DND-41 (cell line): Measurements from ENCODE around the gene NPC1.

Experiments used
- ATAC-seq: fragments of 200-7000 bp; cut with Tn5 transposase; 3 replicates; pipeline ENCODE4 v1.9.1; 2021; ENCODE audit warnings: low read depth; ENCODE audit not compliant: insufficient read depth
- DNase-seq: peaks from one replicate; pipeline ENCODE4 v3.0.0-alpha.2; 2020
- H2AFZ ChIP-seq: 2 replicates; pipeline ENCODE4 v1.6.0; 2012; ENCODE audit warnings: low read depth, low read length
- H3K27ac ChIP-seq: 2 replicates; pipeline ENCODE4 v1.5.1; 2012; ENCODE audit warnings: low read length, inconsistent platforms
- H3K27me3 ChIP-seq: fragments of 200-600 bp; sonication (generic); 2 replicates; pipeline ENCODE4 v1.6.0; 2012; ENCODE audit warnings: low read length, mild to moderate bottlenecking, inconsistent platforms; ENCODE audit not compliant: insufficient read depth, poor library complexity
- H3K36me3 ChIP-seq: 2 replicates; pipeline ENCODE4 v1.5.1; 2012; ENCODE audit warnings: low read length, inconsistent platforms; ENCODE audit not compliant: insufficient read depth
- H3K4me1 ChIP-seq: 2 replicates; pipeline ENCODE4 v1.5.1; 2012; ENCODE audit warnings: mild to moderate bottlenecking, low read length; ENCODE audit not compliant: insufficient read depth
- H3K4me2 ChIP-seq: 2 replicates; pipeline ENCODE4 v1.6.0; 2012; ENCODE audit warnings: mild to moderate bottlenecking, moderate library complexity, low read length, inconsistent platforms; ENCODE audit not compliant: insufficient read depth
- H3K4me3 ChIP-seq, 2 experiments: fragments of 200-600 bp in 1 of 2; shearing (Covaris generic) in 1 of 2; 2 replicates each; pipeline ENCODE4 v1.5.1; 2012 to 2016; ENCODE audit warnings: inconsistent platforms in 2 of 2, low read length in 2 of 2, mild to moderate bottlenecking in 2 of 2, low read depth in 1 of 2, moderate library complexity in 1 of 2
- H3K79me2 ChIP-seq: 2 replicates; pipeline ENCODE4 v1.6.0; 2012; ENCODE audit warnings: low read length, inconsistent platforms; ENCODE audit not compliant: insufficient read depth
- H3K9ac ChIP-seq: 2 replicates; pipeline ENCODE4 v1.6.0; 2012; ENCODE audit warnings: low read depth, mild to moderate bottlenecking, inconsistent platforms, low read length, moderate library complexity
- H3K9me3 ChIP-seq: 2 replicates; pipeline ENCODE4 v1.5.1; 2012; ENCODE audit warnings: low read length, moderate library complexity, mild to moderate bottlenecking, inconsistent platforms; ENCODE audit not compliant: insufficient read depth, severe bottlenecking
- H4K20me1 ChIP-seq: 2 replicates; pipeline ENCODE4 v1.6.0; 2012; ENCODE audit warnings: low read length; ENCODE audit not compliant: insufficient read depth
- EZH2 ChIP-seq: IDR thresholded peaks from 3 replicates; pipeline ENCODE4 v1.6.1; 2012; ENCODE audit warnings: borderline replicate concordance, low read depth, mild to moderate bottlenecking, moderate library complexity, low read length, inconsistent platforms; ENCODE audit not compliant: severe bottlenecking
- TF ChIP-seq, protein P1 (sequence below): IDR thresholded peaks from 2 replicates; pipeline ENCODE4 v1.5.1; 2012; ENCODE audit warnings: borderline replicate concordance, low read length, moderate library complexity, mild to moderate bottlenecking; ENCODE audit not compliant: poor library complexity, severe bottlenecking; ENCODE audit errors: extremely low read depth

The NPC1 gene

DNA sequence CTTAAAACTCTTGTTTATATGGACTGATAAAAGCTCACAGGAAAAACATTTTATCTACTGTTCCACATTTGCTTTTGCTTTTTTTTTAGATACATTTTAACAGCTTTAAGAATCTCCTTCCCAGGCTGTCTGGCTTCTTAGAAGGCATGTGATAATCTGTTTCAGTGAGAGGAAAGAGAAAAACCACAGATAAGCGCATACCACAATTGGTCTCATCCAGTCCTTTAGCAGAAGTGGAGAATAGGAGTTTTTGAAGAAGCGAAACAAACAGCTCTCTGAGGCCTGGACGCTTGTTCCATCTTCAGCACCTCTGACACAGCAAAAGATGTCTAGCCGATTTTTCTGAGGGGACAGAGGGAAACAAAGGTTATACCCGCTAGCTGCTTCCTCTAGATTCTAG lies 45.4 kb downstream of the NPC1 start:
- H3K27ac ChIP-seq = peak overlapping the region; percentile 89
- H3K4me2 ChIP-seq = peak overlapping the region; percentile 57
- DNase-seq (peak; percentile 62), ATAC-seq (peak; percentile 94)
- H3K27me3 ChIP-seq = no peaks in the 10 kb centered on the region
- H4K20me1 ChIP-seq = no peaks in the 10 kb centered on the region
- H3K4me3 ChIP-seq = peak overlapping the region in 1 of 2 experiments; percentile 10; a peak in 1 of 4 replicates
- peak overlapping the region; percentile 38 for H3K9ac ChIP-seq
- no peaks in the 10 kb centered on the region for H3K9me3 ChIP-seq
- H3K36me3 ChIP-seq = peaks cover 93% of the 10 kb centered on the region
- TF ChIP-seq, protein P1, sequence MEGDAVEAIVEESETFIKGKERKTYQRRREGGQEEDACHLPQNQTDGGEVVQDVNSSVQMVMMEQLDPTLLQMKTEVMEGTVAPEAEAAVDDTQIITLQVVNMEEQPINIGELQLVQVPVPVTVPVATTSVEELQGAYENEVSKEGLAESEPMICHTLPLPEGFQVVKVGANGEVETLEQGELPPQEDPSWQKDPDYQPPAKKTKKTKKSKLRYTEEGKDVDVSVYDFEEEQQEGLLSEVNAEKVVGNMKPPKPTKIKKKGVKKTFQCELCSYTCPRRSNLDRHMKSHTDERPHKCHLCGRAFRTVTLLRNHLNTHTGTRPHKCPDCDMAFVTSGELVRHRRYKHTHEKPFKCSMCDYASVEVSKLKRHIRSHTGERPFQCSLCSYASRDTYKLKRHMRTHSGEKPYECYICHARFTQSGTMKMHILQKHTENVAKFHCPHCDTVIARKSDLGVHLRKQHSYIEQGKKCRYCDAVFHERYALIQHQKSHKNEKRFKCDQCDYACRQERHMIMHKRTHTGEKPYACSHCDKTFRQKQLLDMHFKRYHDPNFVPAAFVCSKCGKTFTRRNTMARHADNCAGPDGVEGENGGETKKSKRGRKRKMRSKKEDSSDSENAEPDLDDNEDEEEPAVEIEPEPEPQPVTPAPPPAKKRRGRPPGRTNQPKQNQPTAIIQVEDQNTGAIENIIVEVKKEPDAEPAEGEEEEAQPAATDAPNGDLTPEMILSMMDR = no peak
- TF ChIP-seq EZH2 = no peak
- H2AFZ ChIP-seq = peak overlapping the region; percentile 29; the same call in 1 of the 2 replicates
- H3K4me1 ChIP-seq = peaks cover 40% of the 10 kb centered on the region
- H3K79me2 ChIP-seq = no peaks in the 10 kb centered on the region

DNA sequence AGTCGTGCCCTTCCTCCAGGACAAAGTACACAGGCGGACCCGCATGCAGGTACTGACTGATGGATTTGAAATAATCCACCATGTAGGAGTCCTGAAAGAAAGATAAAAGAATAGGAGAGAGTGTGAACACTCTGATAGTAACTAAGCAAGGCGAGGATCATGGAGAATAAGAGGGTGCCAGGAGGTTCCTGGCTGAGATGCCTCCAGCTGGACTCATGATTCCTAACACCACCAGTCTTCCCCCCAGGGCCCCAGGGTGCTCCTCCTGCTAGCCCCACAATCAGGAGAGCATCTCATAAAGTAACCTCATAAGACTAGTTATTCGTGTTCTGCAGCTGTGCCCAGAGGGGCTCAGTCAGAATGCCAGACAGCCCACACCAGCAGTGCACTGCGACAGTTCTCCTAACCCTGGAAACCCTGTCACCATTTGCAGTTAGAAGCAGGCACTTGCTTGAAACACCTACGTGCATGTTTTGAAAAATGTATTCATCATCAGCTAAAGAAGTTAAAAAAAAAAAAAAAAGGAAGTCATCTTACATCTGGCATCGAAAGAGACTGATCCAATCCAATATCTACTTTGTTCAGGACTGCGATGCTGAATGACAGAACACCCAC lies 46.3 kb downstream of the NPC1 start:
- Histone ChIP-seq H3K79me2 (no peaks in the 10 kb centered on the region), H3K4me2 (peak overlapping the region; percentile 57), H3K36me3 (peaks cover 93% of the 10 kb centered on the region), H4K20me1 (no peaks in the 10 kb centered on the region), H3K4me3 (0 out of 4 replicates have a peak overlapping the region, but pooled peaks of 1 of the 2 experiments have one; percentile 29), H3K4me1 (peaks cover 40% of the 10 kb centered on the region), H2AFZ (no peak overlapping the region), H3K27me3 (no peaks in the 10 kb centered on the region), H3K9ac (peak overlapping the region; percentile 38), H3K9me3 (no peaks in the 10 kb centered on the region), H3K27ac (peak overlapping the region; percentile 89)
- TF ChIP-seq, protein P1 = no peak
- TF ChIP-seq EZH2 = no peak
- peak; percentile 43 for DNase-seq
- peak; percentile 41; the same call in 2 of the 3 replicates for ATAC-seq

DNA sequence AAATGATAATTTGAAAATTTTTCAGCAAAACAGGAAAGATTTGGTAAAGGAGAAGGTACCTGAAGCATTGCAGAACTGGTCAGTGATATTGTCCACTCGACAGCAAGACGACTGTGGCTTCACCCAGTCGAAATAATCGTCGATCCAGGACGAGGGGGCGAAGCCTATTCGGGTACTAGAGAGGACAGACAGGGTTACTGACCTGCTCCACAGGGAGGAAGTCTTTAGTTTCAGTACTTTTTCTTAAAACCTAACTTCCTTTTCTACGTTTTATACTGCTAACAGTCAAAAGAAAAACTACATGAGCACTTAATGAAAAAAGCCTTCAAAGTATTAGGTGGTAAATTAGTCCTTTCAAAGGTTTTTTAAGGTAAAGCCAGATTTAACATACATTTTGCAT lies 47.0 kb downstream of the NPC1 start:
- Histone ChIP-seq H3K4me2 (no peak overlapping the region), H3K9me3 (no peaks in the 10 kb centered on the region), H4K20me1 (no peaks in the 10 kb centered on the region), H3K4me1 (peaks cover 40% of the 10 kb centered on the region), H3K27ac (peak overlapping the region; percentile 89), H3K4me3 (no peak overlapping the region), H3K27me3 (no peaks in the 10 kb centered on the region), H2AFZ (no peak overlapping the region), H3K9ac (no peak overlapping the region), H3K36me3 (peaks cover 93% of the 10 kb centered on the region), H3K79me2 (no peaks in the 10 kb centered on the region)
- ATAC-seq (no peak), DNase-seq (no peak)
- no peak for TF ChIP-seq EZH2
- TF ChIP-seq, protein P1 = no peak

DNA sequence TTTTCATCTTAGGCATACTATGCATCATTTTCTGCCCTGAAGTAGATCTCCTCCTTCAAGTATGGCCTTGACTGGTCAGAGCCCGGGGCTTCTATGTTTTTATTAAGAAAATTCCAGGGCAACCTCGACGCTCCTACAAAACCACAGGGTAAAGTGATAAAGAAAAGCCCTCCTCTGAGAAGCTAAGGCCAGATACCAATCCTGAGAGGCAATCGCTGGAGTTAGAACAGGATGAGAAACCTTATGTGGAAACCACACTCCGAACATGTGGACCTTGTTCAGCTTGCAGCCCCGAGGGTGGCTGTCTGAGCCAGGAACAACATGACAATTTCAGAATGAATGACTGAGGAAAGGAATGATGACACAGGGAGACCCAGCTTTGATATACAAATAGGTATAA lies 47.4 kb downstream of the NPC1 start:
- H3K79me2 ChIP-seq = no peaks in the 10 kb centered on the region
- H3K4me1 ChIP-seq = peaks cover 40% of the 10 kb centered on the region
- ATAC-seq (no peak), DNase-seq (no peak)
- H3K9ac ChIP-seq = no peak overlapping the region
- H3K27ac ChIP-seq = no peak overlapping the region
- H3K27me3 ChIP-seq = no peaks in the 10 kb centered on the region
- H3K36me3 ChIP-seq = peaks cover 93% of the 10 kb centered on the region
- no peak for TF ChIP-seq EZH2
- TF ChIP-seq, protein P1 = no peak
- no peak overlapping the region for H2AFZ ChIP-seq
- no peaks in the 10 kb centered on the region for H3K9me3 ChIP-seq
- H4K20me1 ChIP-seq = no peaks in the 10 kb centered on the region
- H3K4me3 ChIP-seq = no peak overlapping the region
- no peak overlapping the region for H3K4me2 ChIP-seq
